ENCODE data around the gene JAML.
A peak's percentile ranks its signal among the peaks of the same experiment; 100 is the strongest.

Gene JAML, protein sequence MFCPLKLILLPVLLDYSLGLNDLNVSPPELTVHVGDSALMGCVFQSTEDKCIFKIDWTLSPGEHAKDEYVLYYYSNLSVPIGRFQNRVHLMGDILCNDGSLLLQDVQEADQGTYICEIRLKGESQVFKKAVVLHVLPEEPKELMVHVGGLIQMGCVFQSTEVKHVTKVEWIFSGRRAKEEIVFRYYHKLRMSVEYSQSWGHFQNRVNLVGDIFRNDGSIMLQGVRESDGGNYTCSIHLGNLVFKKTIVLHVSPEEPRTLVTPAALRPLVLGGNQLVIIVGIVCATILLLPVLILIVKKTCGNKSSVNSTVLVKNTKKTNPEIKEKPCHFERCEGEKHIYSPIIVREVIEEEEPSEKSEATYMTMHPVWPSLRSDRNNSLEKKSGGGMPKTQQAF

DNA sequence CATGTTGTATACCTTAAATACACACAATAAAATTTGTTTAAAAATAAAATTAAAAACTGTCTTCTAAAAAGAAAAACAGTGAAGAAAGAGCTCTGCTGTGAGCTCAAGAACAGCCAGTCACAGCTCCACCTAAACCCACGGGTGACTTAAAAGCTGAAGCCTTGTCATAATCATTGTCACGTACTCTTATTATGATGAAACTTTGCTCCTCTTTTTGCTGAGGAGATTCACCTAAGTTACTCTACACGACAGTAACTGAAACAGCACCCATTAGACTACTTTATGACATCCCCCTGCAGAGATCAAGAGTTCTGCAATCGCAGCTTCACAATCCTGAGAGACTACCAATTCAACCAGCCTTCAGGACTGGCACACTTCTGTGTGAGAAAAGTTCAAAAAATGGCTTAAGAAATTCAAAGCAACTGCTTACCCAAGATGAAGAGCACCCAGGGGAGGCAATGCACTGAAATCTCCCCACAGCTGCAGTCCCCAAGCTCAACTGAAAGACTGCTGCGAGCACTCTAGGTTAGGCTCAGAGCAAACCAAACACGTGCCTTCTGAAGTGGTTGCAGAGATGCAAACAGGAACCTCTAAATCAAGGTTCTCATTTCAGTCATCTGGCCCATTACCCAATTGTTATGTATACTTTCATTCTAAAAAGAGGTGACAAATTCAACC, at the start of gene JAML:
Gene JAML (minus strand): TSS at position 501 of the 678 bp plus-strand sequence. CDS start 10,145 bp downstream, outside the sequence.
- DNase-seq (ENCODE audit: low read depth in 2 of 3, low spot score in 2 of 3): no peak

DNA sequence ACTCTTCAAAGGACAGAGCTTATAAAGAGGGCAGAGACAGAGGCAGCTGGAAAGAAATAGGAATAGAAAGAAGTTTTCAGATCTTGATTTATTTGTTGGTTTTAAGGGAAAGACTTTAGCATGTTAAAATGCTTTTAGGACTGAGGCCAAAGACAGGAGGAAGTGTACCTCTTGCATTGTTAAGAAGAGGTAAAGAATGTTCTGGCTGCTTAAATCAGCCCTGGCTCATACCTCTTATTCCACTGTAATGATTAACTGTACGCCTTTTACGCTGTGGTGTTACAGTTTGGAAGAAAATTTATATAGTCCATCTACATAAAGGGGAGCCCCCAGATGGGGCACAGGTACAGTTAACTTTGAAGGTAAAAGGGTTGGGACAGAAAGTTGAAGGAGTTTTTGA, 49.4 kb upstream of the JAML start:
- DNase-seq (ENCODE audit: low read depth in 2 of 3, low spot score in 2 of 3): no peak

GRCh38 chr11:118272001-118272400, 47.2 kb upstream of the JAML start:
- no peak for DNase-seq (ENCODE audit: low read depth in 2 of 3, low spot score in 2 of 3)

GRCh38 chr11:118267486-118267885, 42.7 kb upstream of the JAML start:
- no peak for DNase-seq (ENCODE audit: low read depth in 2 of 3, low spot score in 2 of 3)

- no peak for DNase-seq (ENCODE audit: low read depth in 2 of 3, low spot score in 2 of 3)
Measured at GRCh38 chr11:118265954-118266353, 41.1 kb upstream of the JAML start.

GRCh38 chr11:118264569-118265465, 40.0 kb upstream of the JAML start:
- DNase-seq (ENCODE audit: low read depth in 2 of 3, low spot score in 2 of 3): no peak

DNA sequence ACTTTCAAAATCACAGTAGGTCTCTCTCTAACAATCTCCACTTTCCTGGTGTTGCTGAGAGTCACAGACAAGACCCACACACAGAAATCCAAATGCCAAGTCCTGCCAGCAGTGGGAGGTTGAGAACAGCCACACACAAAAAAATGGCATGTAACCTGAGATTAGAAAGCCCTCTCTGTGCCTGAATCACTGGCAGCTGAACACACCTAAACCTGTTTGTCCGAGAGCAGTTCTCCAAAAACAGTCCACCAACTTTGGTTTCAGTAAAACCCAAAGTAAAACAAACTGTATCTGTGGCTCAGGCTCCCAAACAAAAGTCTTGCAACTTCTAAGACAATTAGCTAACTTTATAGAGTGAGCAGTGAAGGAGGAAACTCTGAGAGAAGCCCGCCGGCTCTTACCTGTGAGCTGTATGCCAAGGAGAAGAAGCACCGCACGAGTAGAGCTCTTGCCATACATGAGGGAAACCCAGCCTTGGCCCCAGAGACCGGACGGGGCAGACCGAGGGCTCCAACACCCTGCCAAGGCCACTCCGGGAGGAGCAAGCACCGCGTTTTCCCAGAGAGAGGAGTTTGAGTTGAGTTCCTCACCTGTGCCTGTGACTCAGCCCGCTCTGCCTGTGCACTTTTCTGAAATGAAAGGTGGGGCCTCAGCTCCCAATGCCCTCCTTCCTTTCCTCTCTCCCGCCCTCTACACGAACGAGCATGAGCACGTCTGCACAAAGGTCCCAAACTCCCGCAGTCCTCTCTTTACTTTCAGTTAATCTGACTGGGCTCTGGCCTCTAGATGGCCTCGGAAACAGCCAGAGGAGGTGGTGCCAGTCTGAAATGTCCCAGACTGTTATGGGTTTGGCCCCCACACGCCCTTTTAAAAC, 39.1 kb upstream of the JAML start, which contains the start of gene MPZL2:
Gene MPZL2 (minus strand): TSS at position 603 of the 874 bp plus-strand sequence. CDS start 144 bp downstream, at position 459.
- DNase-seq (ENCODE audit: low read depth in 2 of 3, low spot score in 2 of 3): no peak

DNA sequence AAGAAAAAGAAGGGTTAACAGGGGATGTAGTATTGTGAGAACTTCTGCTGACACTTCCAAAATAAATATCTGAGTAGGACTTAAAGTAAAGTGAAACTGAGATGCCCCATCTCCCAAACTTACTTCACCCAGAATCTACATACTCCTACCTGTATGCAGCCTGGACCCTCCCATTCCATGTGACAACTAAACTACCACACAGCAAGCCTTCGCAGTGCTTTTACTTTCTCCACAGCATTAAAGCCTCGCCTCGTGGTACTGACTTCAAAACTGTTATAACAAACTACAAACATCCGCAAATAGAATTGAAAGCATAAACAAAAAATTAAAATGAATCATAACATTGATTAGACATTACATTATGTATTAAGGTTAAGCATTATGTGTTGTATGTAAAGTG, 38.3 kb upstream of the JAML start:
- DNase-seq (ENCODE audit: low read depth in 2 of 3, low spot score in 2 of 3): no peak

DNA sequence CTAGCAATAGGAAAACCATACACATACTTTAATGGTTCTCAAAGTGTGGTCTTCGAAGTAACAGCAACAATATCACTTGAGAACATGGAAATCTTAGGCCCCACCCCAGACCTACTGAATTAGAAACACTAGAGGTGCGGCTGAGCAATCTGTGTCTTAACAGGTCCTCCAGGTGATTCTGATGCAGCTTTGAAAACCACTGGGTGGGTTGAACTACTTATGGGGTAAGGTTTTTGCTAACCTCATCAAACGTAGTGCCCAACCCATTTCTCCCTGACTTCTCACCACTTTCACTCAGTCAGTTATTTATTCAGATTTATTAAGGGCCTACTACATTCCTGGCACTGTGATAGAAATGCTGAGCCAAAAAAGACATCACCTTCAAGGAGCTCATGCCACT, 35.5 kb upstream of the JAML start:
- no peak for DNase-seq (ENCODE audit: low read depth in 2 of 3, low spot score in 2 of 3)

DNA sequence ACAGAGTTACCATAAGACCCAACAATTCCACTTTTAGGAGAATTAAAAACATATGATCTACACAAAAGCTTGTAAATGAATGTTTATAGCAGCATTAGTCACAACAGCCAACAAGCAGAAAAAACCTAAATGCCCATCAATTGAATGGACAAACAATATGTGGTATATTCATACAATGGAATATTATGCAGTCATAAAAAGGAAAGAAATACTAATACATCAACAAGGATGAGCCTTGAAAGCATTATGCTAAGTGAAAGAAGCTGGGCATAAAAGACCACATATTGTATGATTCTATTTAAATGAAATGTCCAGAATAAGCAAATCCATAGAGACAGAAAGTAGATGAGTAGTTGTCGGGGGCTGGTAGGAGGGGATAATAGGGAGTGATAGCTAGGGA, 34.3 kb upstream of the JAML start:
- no peak for DNase-seq (ENCODE audit: low read depth in 2 of 3, low spot score in 2 of 3)

GRCh38 chr11:118258410-118258809, 33.6 kb upstream of the JAML start:
- no peak for DNase-seq (ENCODE audit: low read depth in 2 of 3, low spot score in 2 of 3)

- DNase-seq (ENCODE audit: low read depth in 2 of 3, low spot score in 2 of 3): no peak
Measured at GRCh38 chr11:118252688-118253087, 27.9 kb upstream of the JAML start.

- peak; percentile 56 to 80 (median 60) for DNase-seq (ENCODE audit: low read depth in 2 of 3, low spot score in 2 of 3)
Measured at GRCh38 chr11:118251858-118252652, 27.2 kb upstream of the JAML start, which contains the start of gene MPZL3. MPZL3 (minus strand) TSS chr11:118252365; CDS start chr11:118252294, 71 bp downstream.

- DNase-seq (ENCODE audit: low read depth in 2 of 3, low spot score in 2 of 3): no peak
Measured at GRCh38 chr11:118247041-118247440, 22.2 kb upstream of the JAML start.

DNA sequence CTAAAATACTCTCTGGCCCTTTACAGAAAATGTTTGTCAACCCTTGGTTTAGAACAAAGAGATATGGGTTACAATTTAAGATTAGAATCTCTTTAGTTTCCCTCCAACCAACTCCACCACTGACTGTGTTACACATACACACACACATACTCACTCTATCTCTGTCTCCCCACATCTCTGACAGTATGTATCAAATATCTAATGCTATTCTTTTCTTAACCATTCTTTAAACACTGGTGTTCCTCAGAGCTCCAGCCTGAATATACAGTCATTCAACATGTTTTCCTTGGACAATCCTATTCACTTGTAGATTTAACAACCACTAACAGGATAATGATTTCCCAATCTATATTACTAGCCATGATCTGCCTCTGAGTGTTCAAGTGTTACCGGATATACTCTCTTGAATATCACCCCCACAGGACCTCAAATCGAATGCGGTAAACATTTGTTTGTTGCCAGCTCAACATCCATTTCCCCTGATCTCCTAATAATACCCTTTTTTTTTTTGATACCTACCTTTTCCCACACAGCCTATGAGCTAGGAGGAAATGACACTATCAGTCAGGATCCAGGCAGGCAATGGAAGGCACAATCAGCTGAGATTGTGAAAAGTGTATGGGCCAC, 21.2 kb upstream of the JAML start:
- DNase-seq (ENCODE audit: low read depth in 2 of 3, low spot score in 2 of 3): no peak

DNA sequence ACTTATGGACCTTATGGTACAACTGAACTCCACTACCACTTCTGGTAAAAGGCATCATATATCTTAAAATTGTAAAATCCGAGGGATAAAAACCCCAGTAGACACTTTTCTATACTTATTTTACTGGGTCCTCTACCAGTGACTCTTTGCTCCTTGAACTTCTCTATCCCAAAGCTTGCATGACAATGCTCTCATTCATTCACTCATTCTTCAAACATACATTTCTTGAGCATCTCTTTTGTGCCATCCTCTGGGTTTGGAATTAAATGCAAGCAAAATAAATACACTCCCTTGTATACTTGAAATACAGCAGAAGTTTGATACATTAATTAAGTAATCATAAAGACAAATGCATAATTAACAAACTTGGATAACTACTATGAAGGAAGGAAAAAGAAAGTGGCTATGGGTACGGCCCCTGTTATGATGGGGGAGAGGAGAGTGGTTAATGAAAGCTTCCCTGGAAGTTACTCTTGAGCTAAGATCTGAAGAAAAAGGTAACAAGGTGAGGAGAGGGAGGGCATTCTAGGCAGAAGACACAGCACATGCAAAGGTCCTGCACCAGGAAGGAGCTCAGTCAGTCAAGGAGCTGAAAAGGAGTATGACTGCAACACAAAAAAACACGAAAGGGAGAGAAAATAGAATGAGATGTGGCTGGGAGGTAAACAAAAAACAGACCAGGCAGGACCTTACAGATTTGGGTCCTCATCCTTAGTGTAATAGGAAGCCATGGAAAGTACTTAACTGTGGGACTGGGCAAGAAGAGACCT, 19.4 kb upstream of the JAML start:
- no peak for DNase-seq (ENCODE audit: low read depth in 2 of 3, low spot score in 2 of 3)

DNA sequence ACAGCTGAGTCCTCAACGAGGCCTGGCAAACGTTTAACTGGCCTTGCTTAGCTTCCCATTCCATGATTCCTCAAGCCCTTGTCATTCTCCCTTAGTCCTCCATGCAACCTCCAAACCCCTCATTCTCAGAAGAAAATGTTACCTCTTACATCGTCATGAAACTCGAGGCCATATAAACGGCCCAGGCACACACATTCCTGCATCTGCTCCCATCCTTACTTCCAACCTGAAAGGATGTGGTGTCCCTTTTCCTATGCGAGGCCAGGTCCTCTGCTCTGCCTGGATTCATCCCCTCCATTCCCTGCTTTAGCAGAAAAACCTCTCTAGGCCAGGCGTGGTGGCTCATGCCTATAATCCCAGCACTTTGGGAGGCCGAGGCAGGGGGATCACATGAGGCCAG, 18.4 kb upstream of the JAML start:
- no peak for DNase-seq (ENCODE audit: low read depth in 2 of 3, low spot score in 2 of 3)

DNA sequence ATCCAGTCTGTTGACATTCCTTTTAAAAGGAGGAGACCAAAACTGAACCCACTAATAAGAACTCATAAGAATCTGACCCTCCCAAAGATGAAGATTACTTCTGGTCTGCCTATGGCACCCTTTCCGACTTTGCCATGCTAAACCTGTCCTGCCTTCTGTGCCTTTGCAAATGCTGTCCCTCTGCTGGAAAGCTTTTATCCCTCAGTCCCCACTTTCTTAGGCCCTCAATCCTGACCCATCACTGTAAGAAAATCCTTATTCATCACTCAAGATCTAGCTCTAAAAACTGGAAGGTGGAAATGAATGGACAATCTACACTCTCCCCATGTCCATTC, 16.9 kb upstream of the JAML start:
- DNase-seq (ENCODE audit: low read depth in 2 of 3, low spot score in 2 of 3): no peak
